Measurements from ENCODE around the gene CREB5. TPM values are rescaled to one million over a fixed set of nuclear protein-coding genes. Genes with fewer than 3 reads are reported as not detected.

The CREB5 gene
- total and polyA plus RNA-seq, 2 of the 13 experiments (the other 11 are each of a cell fraction or from before 2014, with no cell fraction given), result 0.38 to 0.71 TPM

DNA sequence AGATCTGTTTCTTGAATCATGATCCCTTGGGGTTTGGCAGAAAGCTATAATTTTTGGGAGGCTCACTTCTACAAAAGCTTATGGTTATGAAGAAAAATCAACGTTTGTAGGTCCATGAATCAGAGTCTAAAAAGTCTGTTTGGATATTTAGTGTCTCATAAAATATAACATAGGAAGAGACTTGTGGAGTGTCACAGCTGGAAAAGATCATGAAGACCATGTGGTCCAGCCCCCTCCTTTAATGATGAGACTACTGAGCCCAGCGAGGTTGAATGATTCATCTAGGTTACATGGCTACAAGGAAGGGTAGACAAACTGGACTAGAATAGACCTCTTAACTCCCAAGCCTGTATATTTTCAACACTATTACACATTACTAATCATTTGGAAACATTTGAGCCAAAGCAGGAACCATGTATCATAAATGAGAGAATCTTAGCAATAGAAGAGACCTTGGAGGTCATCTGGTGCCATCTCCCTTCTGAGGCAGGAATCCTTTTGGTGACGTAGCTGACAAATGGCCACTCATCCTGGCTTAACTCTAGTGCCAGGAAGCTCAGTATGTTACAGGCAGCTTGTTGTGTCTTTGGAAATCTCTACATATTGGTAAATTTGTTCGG is 152.5 kb downstream of the CREB5 start (continued):
- TF ChIP-seq, protein P1, sequence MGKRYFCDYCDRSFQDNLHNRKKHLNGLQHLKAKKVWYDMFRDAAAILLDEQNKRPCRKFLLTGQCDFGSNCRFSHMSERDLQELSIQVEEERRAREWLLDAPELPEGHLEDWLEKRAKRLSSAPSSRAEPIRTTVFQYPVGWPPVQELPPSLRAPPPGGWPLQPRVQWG (CRISPR knock-in tag; IDR thresholded peaks at IDR 0.05; ENCODE audit: borderline replicate concordance, low read depth), result no peak
- TF ChIP-seq, protein P2, sequence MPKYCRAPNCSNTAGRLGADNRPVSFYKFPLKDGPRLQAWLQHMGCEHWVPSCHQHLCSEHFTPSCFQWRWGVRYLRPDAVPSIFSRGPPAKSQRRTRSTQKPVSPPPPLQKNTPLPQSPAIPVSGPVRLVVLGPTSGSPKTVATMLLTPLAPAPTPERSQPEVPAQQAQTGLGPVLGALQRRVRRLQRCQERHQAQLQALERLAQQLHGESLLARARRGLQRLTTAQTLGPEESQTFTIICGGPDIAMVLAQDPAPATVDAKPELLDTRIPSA (CRISPR knock-in tag; IDR thresholded peaks at IDR 0.05; ENCODE audit: borderline replicate concordance), result no peak
- TF ChIP-seq TEAD3 (CRISPR knock-in tag; optimal IDR thresholded peaks at IDR 0.05; ENCODE audit: borderline replicate concordance), result no peak
- no peak for TF ChIP-seq ZBTB42 (CRISPR knock-in tag; IDR thresholded peaks at IDR 0.05)
- TF ChIP-seq, protein P3, sequence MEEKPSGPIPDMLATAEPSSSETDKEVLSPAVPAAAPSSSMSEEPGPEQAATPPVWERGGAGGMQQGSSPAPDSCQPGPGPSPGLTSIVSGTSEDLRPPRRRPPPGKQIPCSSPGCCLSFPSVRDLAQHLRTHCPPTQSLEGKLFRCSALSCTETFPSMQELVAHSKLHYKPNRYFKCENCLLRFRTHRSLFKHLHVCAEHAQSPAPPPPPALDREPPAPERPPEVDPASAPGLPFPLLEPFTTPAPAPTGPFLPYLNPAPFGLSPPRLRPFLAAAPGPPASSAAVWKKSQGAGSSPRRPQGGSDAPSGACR (CRISPR knock-in tag; IDR thresholded peaks at IDR 0.05), result no peak
- TF ChIP-seq, protein P4, sequence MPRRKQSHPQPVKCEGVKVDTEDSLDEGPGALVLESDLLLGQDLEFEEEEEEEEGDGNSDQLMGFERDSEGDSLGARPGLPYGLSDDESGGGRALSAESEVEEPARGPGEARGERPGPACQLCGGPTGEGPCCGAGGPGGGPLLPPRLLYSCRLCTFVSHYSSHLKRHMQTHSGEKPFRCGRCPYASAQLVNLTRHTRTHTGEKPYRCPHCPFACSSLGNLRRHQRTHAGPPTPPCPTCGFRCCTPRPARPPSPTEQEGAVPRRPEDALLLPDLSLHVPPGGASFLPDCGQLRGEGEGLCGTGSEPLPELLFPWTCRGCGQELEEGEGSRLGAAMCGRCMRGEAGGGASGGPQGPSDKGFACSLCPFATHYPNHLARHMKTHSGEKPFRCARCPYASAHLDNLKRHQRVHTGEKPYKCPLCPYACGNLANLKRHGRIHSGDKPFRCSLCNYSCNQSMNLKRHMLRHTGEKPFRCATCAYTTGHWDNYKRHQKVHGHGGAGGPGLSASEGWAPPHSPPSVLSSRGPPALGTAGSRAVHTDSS (CRISPR knock-in tag; conservative IDR thresholded peaks at IDR 0.05), result no peak
- TF ChIP-seq MAFF (IDR thresholded peaks at IDR 0.05; ENCODE audit: low read depth, low read length), result no peak
- TF ChIP-seq, protein P5, sequence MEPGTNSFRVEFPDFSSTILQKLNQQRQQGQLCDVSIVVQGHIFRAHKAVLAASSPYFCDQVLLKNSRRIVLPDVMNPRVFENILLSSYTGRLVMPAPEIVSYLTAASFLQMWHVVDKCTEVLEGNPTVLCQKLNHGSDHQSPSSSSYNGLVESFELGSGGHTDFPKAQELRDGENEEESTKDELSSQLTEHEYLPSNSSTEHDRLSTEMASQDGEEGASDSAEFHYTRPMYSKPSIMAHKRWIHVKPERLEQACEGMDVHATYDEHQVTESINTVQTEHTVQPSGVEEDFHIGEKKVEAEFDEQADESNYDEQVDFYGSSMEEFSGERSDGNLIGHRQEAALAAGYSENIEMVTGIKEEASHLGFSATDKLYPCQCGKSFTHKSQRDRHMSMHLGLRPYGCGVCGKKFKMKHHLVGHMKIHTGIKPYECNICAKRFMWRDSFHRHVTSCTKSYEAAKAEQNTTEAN (CRISPR knock-in tag; conservative IDR thresholded peaks at IDR 0.05), result no peak
- no peak for TF ChIP-seq SIX1 (CRISPR knock-in tag; IDR thresholded peaks at IDR 0.05; ENCODE audit: borderline replicate concordance)
